KMS-11 (cell line): ENCODE measurements around the gene COL20A1.

Experiments
- H2AFZ ChIP-seq: fragments of 200-600 bp; sonication (generic); 2 replicates; pipeline ENCODE4 v1.6.1; 2016; ENCODE audit warnings: antibody characterized with exemption, mixed run types, low read depth
- H3K27ac ChIP-seq: fragments of 200-600 bp; sonication (generic); 2 replicates; pipeline ENCODE4 v1.6.1; 2016; ENCODE audit warnings: mild to moderate bottlenecking, mixed run types
- H3K27me3 ChIP-seq: fragments of 200-600 bp; sonication (generic); 2 replicates; pipeline ENCODE4 v1.6.1; 2017; ENCODE audit warnings: mild to moderate bottlenecking, low read depth, mixed run types, moderate library complexity; ENCODE audit not compliant: insufficient read depth
- H3K36me3 ChIP-seq: fragments of 200-600 bp; sonication (generic); 2 replicates; pipeline ENCODE4 v1.6.1; 2017; ENCODE audit warnings: mild to moderate bottlenecking, mixed run types; ENCODE audit not compliant: insufficient read depth
- H3K4me1 ChIP-seq: fragments of 200-600 bp; sonication (generic); 2 replicates; pipeline ENCODE4 v1.6.1; 2016; ENCODE audit warnings: mild to moderate bottlenecking, low read depth, mixed run types; ENCODE audit not compliant: poor library complexity, severe bottlenecking
- H3K4me2 ChIP-seq: fragments of 200-600 bp; sonication (generic); 2 replicates; pipeline ENCODE4 v1.7.0; 2016; ENCODE audit warnings: mild to moderate bottlenecking, mixed run types
- H3K4me3 ChIP-seq: fragments of 200-600 bp; sonication (generic); IDR thresholded peaks from 2 replicates; pipeline ENCODE4 v1.6.1; 2017; ENCODE audit warnings: low read depth, low read length, mixed read lengths; ENCODE audit not compliant: insufficient read depth
- H3K79me2 ChIP-seq: fragments of 200-600 bp; sonication (generic); 2 replicates; pipeline ENCODE4 v1.6.1; 2016; ENCODE audit warnings: low read depth, mixed run types; ENCODE audit not compliant: insufficient read depth
- H3K9ac ChIP-seq: fragments of 200-600 bp; sonication (generic); 2 replicates; pipeline ENCODE4 v1.6.1; 2016; ENCODE audit warnings: mild to moderate bottlenecking, mixed run types
- H4K20me1 ChIP-seq: fragments of 200-600 bp; sonication (generic); 2 replicates; pipeline ENCODE4 v1.6.1; 2016; ENCODE audit warnings: mild to moderate bottlenecking, mixed run types; ENCODE audit not compliant: insufficient read depth
- CTCF ChIP-seq: fragments of 200-600 bp; sonication (generic); conservative IDR thresholded peaks from 2 replicates; pipeline ENCODE4 v1.6.1; 2017; ENCODE audit warnings: low read depth, mild to moderate bottlenecking, antibody characterized with exemption, low read length, moderate library complexity, mixed read lengths

COL20A1 gene

GRCh38 chr20:63292904-63293303 lies at the start of gene COL20A1:
TSS of gene COL20A1 (plus strand) at chr20:63293186. CDS start at chr20:63295108, 1,922 bp downstream.
- no peaks in the 10 kb centered on the region for H3K36me3 ChIP-seq
- no peak within 1 kb of the TSS for H3K27ac ChIP-seq
- H3K27me3 ChIP-seq, result peaks cover 66% of the 10 kb centered on the region
- no peak within 1 kb of the TSS for H3K4me3 ChIP-seq
- no peak within 1 kb of the TSS for H3K4me2 ChIP-seq
- H3K4me1 ChIP-seq, result peaks cover 3% of the 10 kb centered on the region
- no peak within 1 kb of the TSS for H3K9ac ChIP-seq
- H4K20me1 ChIP-seq, result no peaks in the 10 kb centered on the region
- no peak within 1 kb of the TSS for H2AFZ ChIP-seq
- H3K79me2 ChIP-seq, result no peaks in the 10 kb centered on the region
- no peak for TF ChIP-seq CTCF

GRCh38 chr20:63243604-63244247 lies 49.3 kb upstream of the COL20A1 start:
- Histone ChIP-seq H3K4me1 (peaks cover 6% of the 10 kb centered on the region), H3K27me3 (peaks cover 98% of the 10 kb centered on the region), H3K4me3 (no peak overlapping the region), H3K9ac (no peak overlapping the region), H3K27ac (no peak overlapping the region), H2AFZ (no peak overlapping the region), H3K79me2 (no peaks in the 10 kb centered on the region), H4K20me1 (no peaks in the 10 kb centered on the region), H3K36me3 (no peaks in the 10 kb centered on the region), H3K4me2 (no peak overlapping the region)
- TF ChIP-seq CTCF, result no peak

- Histone ChIP-seq H2AFZ (no peak overlapping the region), H3K79me2 (no peaks in the 10 kb centered on the region), H3K9ac (no peak overlapping the region), H3K27me3 (peaks cover 98% of the 10 kb centered on the region), H3K4me1 (peaks cover 6% of the 10 kb centered on the region), H3K4me3 (no peak overlapping the region), H4K20me1 (no peaks in the 10 kb centered on the region), H3K36me3 (no peaks in the 10 kb centered on the region), H3K27ac (no peak overlapping the region), H3K4me2 (no peak overlapping the region)
- TF ChIP-seq CTCF, result no peak
Measured at GRCh38 chr20:63244468-63244867, 48.5 kb upstream of the COL20A1 start.

- Histone ChIP-seq H3K79me2 (no peaks in the 10 kb centered on the region), H3K4me3 (no peak overlapping the region), H3K27me3 (peaks cover 99% of the 10 kb centered on the region), H3K27ac (no peak overlapping the region), H3K36me3 (no peaks in the 10 kb centered on the region), H4K20me1 (no peaks in the 10 kb centered on the region), H3K4me1 (peaks cover 6% of the 10 kb centered on the region), H3K4me2 (no peak overlapping the region; the same call in 1 of the 2 replicates), H2AFZ (no peak overlapping the region), H3K9ac (no peak overlapping the region)
- no peak for TF ChIP-seq CTCF
Measured at GRCh38 chr20:63246490-63247288, 46.3 kb upstream of the COL20A1 start.
